CD4-positive, CD25-positive, alpha-beta regulatory T cell (primary cell): ENCODE results near the gene MAT2A. TPM values are rescaled to one million over a fixed set of nuclear protein-coding genes. Genes with fewer than 3 reads are reported as not detected.

Source experiments
- ATAC-seq, 2 donors: fragments of 150-1000 bp; cut with Tn5 transposase; one replicate each; pipeline ENCODE4 v1.10.0; 2021; ENCODE audit warnings: low read depth in 2 of 2, moderate number of reproducible peaks in 2 of 2, moderate library complexity in 1 of 2
- DNase-seq, 3 donors: peaks; one replicate each; pipeline versions ENCODE4 v3.0.0 to v3.0.0-alpha.2; 2012 to 2022; ENCODE audit warnings: mixed read lengths in 1 of 3
- H3K27ac ChIP-seq: one replicate; pipeline ENCODE4 v1.7.0; 2013; ENCODE audit warnings: mild to moderate bottlenecking, low read length; ENCODE audit not compliant: insufficient read depth, poor library complexity, severe bottlenecking
- H3K27me3 ChIP-seq: one replicate; pipeline ENCODE4 v1.7.0; 2013; ENCODE audit warnings: low read length; ENCODE audit not compliant: control insufficient read depth, insufficient read depth
- H3K36me3 ChIP-seq: one replicate; pipeline ENCODE4 v1.7.0; 2013; ENCODE audit warnings: mild to moderate bottlenecking, low read length, moderate library complexity; ENCODE audit not compliant: control insufficient read depth, insufficient read depth
- H3K4me1 ChIP-seq: 2 replicates; pipeline ENCODE4 v1.7.0; 2013; ENCODE audit warnings: mild to moderate bottlenecking, low read length; ENCODE audit not compliant: insufficient read depth, control insufficient read depth, poor library complexity, severe bottlenecking
- H3K4me3 ChIP-seq: one replicate; pipeline ENCODE4 v1.7.0; 2013; ENCODE audit warnings: low read depth, mild to moderate bottlenecking, low read length, moderate library complexity
- H3K9me3 ChIP-seq, 2 experiments: 1 replicate in 1 of 2; 2 replicates in 1 of 2; pipeline ENCODE4 v1.7.0; 2013; ENCODE audit warnings: low read length in 2 of 2, mild to moderate bottlenecking in 1 of 2, moderate library complexity in 1 of 2; ENCODE audit not compliant: control insufficient read depth in 2 of 2
- H3K27ac Mint-ChIP-seq, 3 donors: one replicate each; pipeline ENCODE4 v1.8.0; 2020 to 2022; ENCODE audit warnings: mild to moderate bottlenecking in 3 of 3, mixed read lengths in 3 of 3, moderate library complexity in 2 of 3
- H3K27me3 Mint-ChIP-seq: one replicate; pipeline ENCODE4 v1.8.0; 2022; ENCODE audit warnings: mild to moderate bottlenecking, mixed read lengths
- H3K36me3 Mint-ChIP-seq: one replicate; pipeline ENCODE4 v1.8.0; 2020; ENCODE audit warnings: mixed read lengths
- H3K4me1 Mint-ChIP-seq, 4 donors: one replicate each; pipeline ENCODE4 v1.8.0; 2020 to 2022; ENCODE audit warnings: mixed read lengths in 4 of 4, mild to moderate bottlenecking in 1 of 4
- H3K4me3 Mint-ChIP-seq, 4 donors: one replicate each; pipeline ENCODE4 v1.8.0; 2020 to 2022; ENCODE audit warnings: mild to moderate bottlenecking in 4 of 4, mixed read lengths in 4 of 4, moderate library complexity in 3 of 4
- H3K9me3 Mint-ChIP-seq, 7 donors: one replicate each; pipeline ENCODE4 v1.8.0; 2020 to 2022; ENCODE audit warnings: mixed read lengths in 7 of 7, mild to moderate bottlenecking in 3 of 7, moderate library complexity in 2 of 7
- polyA plus RNA-seq, 4 donors: library from polyadenylated mRNA; unstranded; fragments of 300-500 nt; fragmentation: Illumina TruSeq; gene quantifications; one replicate each; pipeline ENCODE4 v1.2.3, GENCODE V29; 2021
- total RNA-seq: library from RNA; stranded (reverse); gene quantifications from one replicate; pipeline ENCODE4 v1.2.3, GENCODE V29; 2022

MAT2A gene
- total and polyA plus RNA-seq, 5 donors from 2014 or later = 82.2 to 141 (median 109) TPM

DNA sequence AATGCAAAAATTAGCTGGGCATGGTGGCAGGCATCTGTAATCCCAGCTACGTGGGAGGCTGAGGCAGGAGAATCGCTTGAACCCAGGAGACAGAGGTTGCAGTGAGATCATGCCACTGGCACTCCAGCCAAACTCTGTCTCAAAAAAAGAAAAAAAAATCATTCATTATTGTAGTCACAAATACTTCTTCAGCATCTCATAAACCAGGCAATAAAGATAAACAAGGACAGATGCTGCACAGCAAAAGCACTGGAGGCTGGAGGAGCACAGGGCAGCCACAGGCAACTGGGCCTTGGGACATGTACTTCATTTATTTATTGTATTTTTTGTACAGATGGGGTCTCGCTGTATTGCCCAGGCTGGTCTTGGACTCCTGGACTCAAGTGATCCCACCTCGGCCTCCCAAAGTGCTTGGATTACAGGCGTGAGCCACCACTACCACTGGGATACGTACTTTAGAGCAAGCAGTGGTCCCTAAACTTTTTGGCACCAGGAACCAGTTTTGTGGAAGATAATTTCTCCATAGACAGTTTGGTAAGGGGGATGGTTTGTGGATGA, 16.8 kb upstream of the MAT2A start:
- Mint-ChIP-seq H3K36me3 (no peaks in the 10 kb centered on the region), H3K27ac (no peak overlapping the region), H3K27me3 (peaks cover 28% of the 10 kb centered on the region), H3K4me3 (no peak overlapping the region), H3K4me1 (peaks cover 0 to 4% (median 0%) of the 10 kb centered on the region in 4 donors), H3K9me3 (no peaks in the 10 kb centered on the region)
- no peak for DNase-seq
- no peaks in the 10 kb centered on the region for H3K27me3 ChIP-seq
- no peak overlapping the region for H3K4me3 ChIP-seq
- H3K36me3 ChIP-seq = no peaks in the 10 kb centered on the region
- H3K27ac ChIP-seq = no peak overlapping the region
- ATAC-seq = no peak
- no peaks in the 10 kb centered on the region for H3K9me3 ChIP-seq
- no peaks in the 10 kb centered on the region for H3K4me1 ChIP-seq

DNA sequence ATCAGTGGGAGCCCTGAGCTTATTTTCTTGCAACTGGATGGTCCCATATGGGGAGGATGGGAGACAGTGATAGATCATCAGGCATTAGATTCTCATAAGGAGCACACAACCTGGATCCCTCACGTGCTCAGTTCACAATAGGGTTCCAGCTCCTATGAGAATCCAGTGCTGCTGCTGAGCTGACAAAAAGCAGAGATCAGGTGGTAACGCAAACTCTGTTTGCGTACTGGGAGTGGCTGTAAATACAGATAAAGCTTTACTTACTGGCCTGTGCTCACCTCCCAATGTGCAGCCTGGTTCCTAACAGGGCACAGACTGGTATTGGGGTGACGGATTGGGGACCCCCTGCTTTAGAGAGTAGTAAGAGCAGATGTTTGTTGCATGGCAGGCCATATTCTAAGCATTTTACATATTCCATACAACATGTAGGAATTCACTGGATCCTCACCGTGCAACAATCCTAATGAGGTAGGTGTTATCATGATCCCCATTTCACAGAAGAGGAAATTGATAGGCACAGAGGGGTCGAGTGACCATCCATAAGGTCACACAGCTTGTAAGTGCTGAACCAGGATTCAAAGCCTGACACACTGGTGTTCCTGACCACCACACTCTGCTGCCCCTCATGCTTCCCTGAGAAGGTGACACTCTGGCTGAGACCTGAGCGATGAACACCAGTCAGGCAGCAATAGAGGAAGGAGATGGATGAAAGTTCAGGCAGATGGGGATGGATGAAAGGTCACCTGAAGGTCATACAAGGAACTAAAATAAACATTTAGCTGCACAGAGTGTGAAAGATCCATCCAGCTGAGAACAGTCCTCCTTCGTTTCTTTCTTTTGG, 15.7 kb upstream of the MAT2A start:
- Mint-ChIP-seq H3K27me3 (peaks cover 36% of the 10 kb centered on the region), H3K9me3 (no peaks in the 10 kb centered on the region), H3K27ac (no peak overlapping the region), H3K36me3 (no peaks in the 10 kb centered on the region), H3K4me1 (peaks cover 0 to 4% (median 0%) of the 10 kb centered on the region in 4 donors), H3K4me3 (no peak overlapping the region)
- Histone ChIP-seq H3K9me3 (no peaks in the 10 kb centered on the region), H3K27ac (no peak overlapping the region), H3K27me3 (peaks cover 7% of the 10 kb centered on the region), H3K4me1 (no peaks in the 10 kb centered on the region), H3K4me3 (no peak overlapping the region), H3K36me3 (no peaks in the 10 kb centered on the region)
- DNase-seq (no peak), ATAC-seq (no peak)

DNA sequence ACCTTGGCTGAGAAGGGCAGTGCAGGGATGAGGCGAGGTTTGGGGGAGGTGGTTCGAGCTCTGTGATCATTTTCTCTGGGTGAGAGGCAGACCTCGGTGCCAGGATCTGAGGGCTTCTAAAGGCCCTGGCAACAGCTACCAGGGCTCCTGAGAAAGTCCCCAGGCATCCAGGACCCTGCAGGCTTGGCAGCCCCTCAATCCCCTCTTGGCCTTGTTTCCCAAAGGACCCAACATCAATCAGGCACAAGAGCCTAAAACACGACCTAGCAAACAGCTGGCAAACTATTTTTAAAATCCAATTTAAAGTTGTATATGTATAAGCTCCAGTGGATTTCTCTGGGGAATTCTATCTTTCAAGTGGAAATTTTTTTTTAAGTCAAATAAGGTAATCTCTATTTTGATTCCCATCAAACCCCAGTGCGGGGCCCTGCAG, 15.0 kb upstream of the MAT2A start:
- Mint-ChIP-seq H3K4me3 (no peak overlapping the region), H3K9me3 (no peaks in the 10 kb centered on the region), H3K27me3 (peaks cover 38% of the 10 kb centered on the region), H3K27ac (peak overlapping the region in 1 of 3 donors; percentile 52), H3K36me3 (no peaks in the 10 kb centered on the region), H3K4me1 (peaks cover 0 to 4% (median 0%) of the 10 kb centered on the region in 4 donors)
- DNase-seq (no peak), ATAC-seq (no peak)
- Histone ChIP-seq H3K4me3 (no peak overlapping the region), H3K36me3 (no peaks in the 10 kb centered on the region), H3K27ac (no peak overlapping the region), H3K27me3 (peaks cover 12% of the 10 kb centered on the region), H3K9me3 (no peaks in the 10 kb centered on the region), H3K4me1 (no peaks in the 10 kb centered on the region)

DNA sequence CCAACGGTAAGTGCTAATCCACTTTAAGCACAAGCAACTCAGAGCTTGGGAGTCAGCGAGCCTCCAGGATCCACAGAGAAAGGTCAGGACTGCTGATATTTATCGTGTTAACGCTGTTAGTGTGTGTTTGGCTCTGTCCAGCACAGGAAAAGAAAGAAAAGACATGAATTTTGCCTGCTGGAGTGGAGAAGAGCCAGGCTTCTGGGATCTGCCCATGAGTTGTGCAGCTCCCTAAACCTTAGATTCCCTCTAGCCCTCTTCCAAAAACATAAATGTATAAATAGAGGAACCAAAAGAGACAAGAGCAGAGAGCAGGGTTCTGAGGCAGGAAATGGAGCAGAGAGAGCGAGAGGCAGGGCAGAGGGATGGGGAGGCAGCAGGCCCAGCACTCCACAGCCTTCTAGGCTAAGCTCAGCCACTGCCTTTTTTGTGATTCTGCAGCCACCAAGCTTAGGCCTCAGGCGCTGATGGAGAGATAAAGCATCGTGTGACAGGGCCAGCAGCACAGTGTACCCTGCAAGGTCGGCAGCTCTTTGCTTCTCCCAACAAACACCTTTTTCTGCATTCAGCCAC, 14.5 kb upstream of the MAT2A start:
- no peaks in the 10 kb centered on the region for H3K36me3 ChIP-seq
- no peak overlapping the region for H3K27ac ChIP-seq
- peaks cover 13% of the 10 kb centered on the region for H3K27me3 ChIP-seq
- ATAC-seq (no peak), DNase-seq (no peak)
- no peaks in the 10 kb centered on the region for H3K36me3 Mint-ChIP-seq
- peaks cover 0 to 4% (median 0%) of the 10 kb centered on the region in 4 donors for H3K4me1 Mint-ChIP-seq
- no peak overlapping the region for H3K4me3 Mint-ChIP-seq
- H3K4me1 ChIP-seq = no peaks in the 10 kb centered on the region
- H3K27me3 Mint-ChIP-seq = peaks cover 43% of the 10 kb centered on the region
- H3K9me3 Mint-ChIP-seq = no peaks in the 10 kb centered on the region
- no peaks in the 10 kb centered on the region for H3K9me3 ChIP-seq
- H3K27ac Mint-ChIP-seq = peak overlapping the region in 2 of 3 donors; percentile 20 to 52
- no peak overlapping the region for H3K4me3 ChIP-seq

DNA sequence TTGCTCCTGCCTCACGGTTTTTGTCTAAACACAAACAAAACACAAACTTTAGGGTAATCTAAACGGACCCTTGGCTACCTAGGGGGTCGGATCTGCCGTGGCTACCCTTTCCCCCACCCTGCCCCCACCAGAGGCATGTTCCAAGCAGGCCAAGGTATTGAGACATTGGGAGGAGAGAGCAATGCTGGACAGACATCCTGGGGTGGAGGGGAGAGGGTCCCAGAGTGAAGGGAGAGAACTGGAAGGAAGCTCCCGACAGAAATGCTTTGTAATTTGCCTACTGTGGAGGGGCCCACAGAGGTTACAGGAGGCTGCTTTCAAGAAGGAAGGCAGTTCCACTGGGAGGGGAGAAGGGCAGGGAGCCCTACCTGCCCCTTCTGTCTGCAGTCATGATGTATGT, 13.9 kb upstream of the MAT2A start:
- H3K4me3 ChIP-seq = no peak overlapping the region
- H3K4me1 ChIP-seq = no peaks in the 10 kb centered on the region

DNA sequence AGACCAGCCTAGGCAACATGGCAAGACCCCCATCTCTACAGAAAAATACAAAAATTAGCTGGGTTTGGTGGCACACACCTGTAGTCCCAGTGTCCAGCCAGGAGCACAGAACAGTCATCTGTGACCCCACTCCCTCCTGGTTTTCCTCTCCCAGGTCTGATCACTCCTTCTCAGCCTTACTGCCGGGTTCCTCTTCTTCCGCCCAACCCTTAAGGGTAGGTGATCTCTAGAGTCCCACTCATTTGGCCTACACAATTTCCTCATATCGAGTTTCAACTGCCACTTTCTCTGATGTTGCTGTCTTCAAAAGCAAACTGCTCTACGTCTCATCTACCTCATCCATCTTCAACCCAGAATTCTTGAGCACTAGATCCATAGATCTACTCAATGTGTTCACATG, 13.4 kb upstream of the MAT2A start:
- no peak overlapping the region for H3K27ac Mint-ChIP-seq
- no peak overlapping the region for H3K4me3 Mint-ChIP-seq
- H3K4me3 ChIP-seq = no peak overlapping the region
- no peaks in the 10 kb centered on the region for H3K9me3 Mint-ChIP-seq
- no peaks in the 10 kb centered on the region for H3K9me3 ChIP-seq
- H3K4me1 ChIP-seq = no peaks in the 10 kb centered on the region
- peaks cover 13% of the 10 kb centered on the region for H3K27me3 ChIP-seq
- peaks cover 46% of the 10 kb centered on the region for H3K27me3 Mint-ChIP-seq
- no peak overlapping the region for H3K27ac ChIP-seq
- ATAC-seq = no peak
- H3K36me3 Mint-ChIP-seq = no peaks in the 10 kb centered on the region
- no peaks in the 10 kb centered on the region for H3K36me3 ChIP-seq
- no peak for DNase-seq
- H3K4me1 Mint-ChIP-seq = peaks cover 0 to 4% (median 0%) of the 10 kb centered on the region in 4 donors

More for the DNA sequence above, 13.9 kb upstream of the MAT2A start:
- H3K27me3 ChIP-seq = peaks cover 13% of the 10 kb centered on the region
- H3K27ac Mint-ChIP-seq = no peak overlapping the region
- H3K9me3 ChIP-seq = no peaks in the 10 kb centered on the region
- no peaks in the 10 kb centered on the region for H3K9me3 Mint-ChIP-seq
- H3K27me3 Mint-ChIP-seq = peaks cover 46% of the 10 kb centered on the region
- peaks cover 0 to 4% (median 0%) of the 10 kb centered on the region in 4 donors for H3K4me1 Mint-ChIP-seq
- DNase-seq (no peak), ATAC-seq (no peak)
- no peaks in the 10 kb centered on the region for H3K36me3 Mint-ChIP-seq
- no peak overlapping the region for H3K27ac ChIP-seq
- no peak overlapping the region for H3K4me3 Mint-ChIP-seq
- H3K36me3 ChIP-seq = no peaks in the 10 kb centered on the region

DNA sequence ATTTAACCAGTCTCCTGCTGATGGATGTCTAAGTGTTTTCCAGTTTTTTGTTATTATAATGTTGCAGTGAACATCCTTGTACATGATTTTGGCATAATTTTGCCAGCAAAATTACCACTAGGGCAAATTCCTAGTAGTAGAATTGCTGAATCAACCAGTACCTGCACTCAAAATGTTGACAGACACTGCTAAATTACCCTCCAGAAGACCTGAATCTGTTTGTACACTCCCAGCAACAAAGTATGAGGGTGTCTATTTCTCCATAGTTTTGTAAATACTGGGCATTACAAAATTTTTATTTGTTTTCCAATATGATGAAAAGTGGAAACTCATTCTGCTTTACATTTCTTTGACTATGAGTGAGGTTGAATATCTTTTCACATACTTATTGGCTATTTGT, 11.2 kb upstream of the MAT2A start:
- Histone ChIP-seq H3K36me3 (no peaks in the 10 kb centered on the region), H3K27me3 (peaks cover 13% of the 10 kb centered on the region), H3K4me1 (no peaks in the 10 kb centered on the region), H3K9me3 (no peaks in the 10 kb centered on the region), H3K4me3 (no peak overlapping the region), H3K27ac (no peak overlapping the region)
- DNase-seq (no peak), ATAC-seq (no peak)
- Mint-ChIP-seq H3K27ac (no peak overlapping the region), H3K4me3 (no peak overlapping the region), H3K36me3 (no peaks in the 10 kb centered on the region), H3K4me1 (peaks cover 0 to 4% (median 0%) of the 10 kb centered on the region in 4 donors), H3K9me3 (no peaks in the 10 kb centered on the region), H3K27me3 (peaks cover 45% of the 10 kb centered on the region)
